Peyer's patch (tissue), 4 donors: ENCODE results near the gene PTPN11. TPM values are rescaled to one million over a fixed set of nuclear protein-coding genes. Genes with fewer than 3 reads are reported as not detected.
"Not testable (repeated sequence)": the region's sequence is repeated elsewhere in the genome, so short reads cannot be mapped to it uniquely, and the experiment has no call there.

Source experiments
- DNase-seq, 3 donors: peaks; one replicate each; pipeline ENCODE4 v3.0.0-alpha.2; 2017 to 2019
- H3K27ac ChIP-seq, 4 donors: fragments of 200-600 bp; sonication (generic); one replicate each; pipeline ENCODE4 v1.5.1; 2016 to 2019
- H3K27me3 ChIP-seq, 2 donors: fragments of 200-600 bp; sonication (generic); one replicate each; pipeline ENCODE4 v1.5.1; 2019
- H3K36me3 ChIP-seq, 3 donors: fragments of 200-600 bp; sonication (generic); one replicate each; pipeline ENCODE4 v1.5.1; 2016 to 2019
- H3K4me1 ChIP-seq, 4 donors: fragments of 200-600 bp; sonication (generic); one replicate each; pipeline ENCODE4 v1.5.1; 2016 to 2019
- H3K4me3 ChIP-seq, 4 donors: fragments of 200-600 bp; sonication (generic); 1 replicate in 3 of 4; 2 replicates in 1 of 4; pipeline ENCODE4 v1.5.1; 2016 to 2019; ENCODE audit warnings: mild to moderate bottlenecking in 1 of 4
- H3K9me3 ChIP-seq, 4 donors: fragments of 200-600 bp; sonication (generic); one replicate each; pipeline ENCODE4 v1.5.1; 2016 to 2019; ENCODE audit warnings: mild to moderate bottlenecking in 1 of 4
- CTCF ChIP-seq, 6 experiments: fragments of 450-650 bp in 4 of 6; fragments of 200-600 bp in 2 of 6; sonication (generic) in 1 of 6; IDR thresholded peaks; one replicate each; pipeline ENCODE4 v1.5.1; 2017 to 2019; ENCODE audit warnings: antibody characterized with exemption in 6 of 6, mild to moderate bottlenecking in 3 of 6, moderate library complexity in 1 of 6
- POLR2A ChIP-seq, 2 donors: fragments of 450-650 bp; IDR thresholded peaks; one replicate each; pipeline ENCODE4 v1.5.1; 2017; ENCODE audit warnings: antibody characterized with exemption in 2 of 2, mild to moderate bottlenecking in 2 of 2, moderate library complexity in 2 of 2
- total RNA-seq, 4 donors: library from RNA; depleted of rRNA; stranded (reverse); fragments of >200 nt; gene quantifications; one replicate each; pipeline ENCODE4 v1.1.0, GENCODE V29; 2016

Gene PTPN11
- total RNA-seq, 4 donors from 2014 or later, result 34.5 to 128 (median 40.5) TPM

- TF ChIP-seq CTCF (IDR thresholded peaks at IDR 0.05), result no peak
- no peak for TF ChIP-seq POLR2A (IDR thresholded peaks at IDR 0.05)
- Histone ChIP-seq H3K4me3 (no peak overlapping the region), H3K9me3 (no peaks in the 10 kb centered on the region), H3K27ac (no peak overlapping the region), H3K27me3 (no peaks in the 10 kb centered on the region), H3K4me1 (no peaks in the 10 kb centered on the region), H3K36me3 (peaks cover 0 to 97% (median 0%) of the 10 kb centered on the region in 3 donors)
- no peak for DNase-seq
Observed at GRCh38 chr12:112450725-112451124, 32.0 kb downstream of the PTPN11 start.

- H3K9me3 ChIP-seq, result no peaks in the 10 kb centered on the region
- DNase-seq, result no peak
- H3K4me1 ChIP-seq, result no peaks in the 10 kb centered on the region
- peaks cover 0 to 93% (median 0%) of the 10 kb centered on the region in 3 donors for H3K36me3 ChIP-seq
- no peak overlapping the region for H3K4me3 ChIP-seq
- no peak overlapping the region for H3K27ac ChIP-seq
- TF ChIP-seq POLR2A (IDR thresholded peaks at IDR 0.05), result no peak
- TF ChIP-seq CTCF (IDR thresholded peaks at IDR 0.05), result no peak
- no peaks in the 10 kb centered on the region for H3K27me3 ChIP-seq
Observed at GRCh38 chr12:112456029-112456428, 37.3 kb downstream of the PTPN11 start.

GRCh38 chr12:112457142-112457541, 38.4 kb downstream of the PTPN11 start:
- not testable (repeated sequence) for H3K4me3 ChIP-seq, H3K27ac ChIP-seq, H3K4me1 ChIP-seq, H3K27me3 ChIP-seq, DNase-seq, H3K9me3 ChIP-seq
- peaks cover 0 to 88% (median 0%) of the 10 kb centered on the region in 3 donors for H3K36me3 ChIP-seq

- no peak for DNase-seq
- H3K36me3 ChIP-seq, result peaks cover 0 to 76% (median 0%) of the 10 kb centered on the region in 3 donors
- no peak for TF ChIP-seq CTCF (IDR thresholded peaks at IDR 0.05)
- H3K27me3 ChIP-seq, result no peaks in the 10 kb centered on the region
- no peak overlapping the region for H3K27ac ChIP-seq
- H3K9me3 ChIP-seq, result no peaks in the 10 kb centered on the region
- H3K4me3 ChIP-seq, result no peak overlapping the region
- H3K4me1 ChIP-seq, result no peaks in the 10 kb centered on the region
Observed at GRCh38 chr12:112458330-112458729, 39.6 kb downstream of the PTPN11 start.

GRCh38 chr12:112458751-112459150, 40.0 kb downstream of the PTPN11 start:
- Histone ChIP-seq H3K9me3 (no peaks in the 10 kb centered on the region), H3K27ac (no peak overlapping the region), H3K4me3 (no peak overlapping the region), H3K36me3 (peaks cover 0 to 72% (median 0%) of the 10 kb centered on the region in 3 donors), H3K4me1 (no peaks in the 10 kb centered on the region), H3K27me3 (no peaks in the 10 kb centered on the region)
- TF ChIP-seq POLR2A (IDR thresholded peaks at IDR 0.05), result no peak
- no peak for TF ChIP-seq CTCF (IDR thresholded peaks at IDR 0.05)
- no peak for DNase-seq

GRCh38 chr12:112463478-112463877, 44.7 kb downstream of the PTPN11 start:
- TF ChIP-seq CTCF (IDR thresholded peaks at IDR 0.05) (no peak), POLR2A (IDR thresholded peaks at IDR 0.05) (no peak)
- peaks cover 0 to 25% (median 0%) of the 10 kb centered on the region in 3 donors for H3K36me3 ChIP-seq
- H3K4me1 ChIP-seq, result no peaks in the 10 kb centered on the region
- no peak overlapping the region for H3K4me3 ChIP-seq
- H3K27me3 ChIP-seq, result no peaks in the 10 kb centered on the region
- no peak for DNase-seq
- no peak overlapping the region for H3K27ac ChIP-seq
- no peaks in the 10 kb centered on the region for H3K9me3 ChIP-seq
